Measurements from ENCODE around the gene ZBTB48. TPM values are rescaled to one million over a fixed set of nuclear protein-coding genes. Genes with fewer than 3 reads are reported as not detected.
A peak's percentile ranks its signal among the peaks of the same experiment; 100 is the strongest.

Gene ZBTB48
- polyA plus RNA-seq, 3 donors = 13.2 to 94.2 (median 23.0) TPM

GRCh38 chr1:6612641-6613360 lies 33.0 kb downstream of the ZBTB48 start:
- intact Hi-C loops (cut with micrococcal nuclease) = loop anchor here in 1 of 2 donors (1.0 kb wide), 2 partner anchors 10 to 32 kb away; no protein-coding TSS in a partner anchor
- Histone ChIP-seq H2AFZ (ENCODE audit: insufficient read depth, low read depth, low read length, poor library complexity, severe bottlenecking) (peak overlapping the region; percentile 91), H3K27me3 (ENCODE audit: control insufficient read depth in 2 of 2, insufficient read depth in 2 of 2, low read length in 2 of 2) (peaks cover 5 to 13% of the 10 kb centered on the region in 2 donors), H3K4me3 (replicated peaks in 1 of 3; ENCODE audit: low read depth in 2 of 3, low read length in 3 of 3) (peak overlapping the region; percentile 72 to 90 (median 88)), H3K4me1 (ENCODE audit: control insufficient read depth in 1 of 2, insufficient read depth in 2 of 2, low read length in 2 of 2) (peaks cover 16 to 19% of the 10 kb centered on the region in 2 donors), H3K9me3 (replicated peaks in 1 of 2; ENCODE audit: control insufficient read depth in 1 of 2, insufficient read depth in 1 of 2, low read length in 2 of 2) (no peaks in the 10 kb centered on the region), H3K4me2 (replicated peaks; ENCODE audit: extremely low read depth, low read length, poor library complexity, severe bottlenecking) (peak overlapping the region; percentile 85), H3K79me2 (ENCODE audit: insufficient read depth, low read length) (peaks cover 5% of the 10 kb centered on the region), H4K20me1 (ENCODE audit: insufficient read depth, low read length) (peaks cover 6% of the 10 kb centered on the region), H3K9ac (ENCODE audit: insufficient read depth, low read length, poor library complexity, severe bottlenecking) (peak overlapping the region; percentile 77), H3K27ac (ENCODE audit: low read depth in 1 of 2, low read length in 2 of 2) (peak overlapping the region; percentile 31 to 76), H3K36me3 (replicated peaks in 1 of 2; ENCODE audit: control insufficient read depth in 1 of 2, insufficient read depth in 2 of 2, low read length in 2 of 2) (no peaks in the 10 kb centered on the region)
- no peak for TF ChIP-seq CTCF (IDR thresholded peaks at IDR 0.05)
- Mint-ChIP-seq H3K9me3 (peaks cover 0 to 4% (median 0%) of the 10 kb centered on the region in 7 donors), H3K36me3 (peaks cover 8 to 14% of the 10 kb centered on the region in 2 donors), H3K27me3 (ENCODE audit: low read depth in 3 of 3) (peaks cover 11 to 25% (median 17%) of the 10 kb centered on the region in 3 donors), H3K4me1 (peaks cover 16% of the 10 kb centered on the region), H3K4me3 (peak overlapping the region; percentile 88 to 94), H3K27ac (peak overlapping the region; percentile 72 to 90 (median 80))
- peak in 2 of 3 donors; percentile 10 to 39 for DNase-seq
- WGBS (ENCODE audit: insufficient coverage) = under 1% methylated on average over 61 of the region's 67 CpGs

- peak within 1 kb of the TSS; percentile 31 to 76 for H3K27ac ChIP-seq (ENCODE audit: low read depth in 1 of 2, low read length in 2 of 2)
- peaks cover 11 to 21% (median 17%) of the 10 kb centered on the region in 3 donors for H3K27me3 Mint-ChIP-seq (ENCODE audit: low read depth in 3 of 3)
- no peak for TF ChIP-seq CTCF (IDR thresholded peaks at IDR 0.05)
Measured at GRCh38 chr1:6613361-6614018, 33.7 kb downstream of the ZBTB48 start, which contains the start of gene PHF13. Gene PHF13, plus strand, starts transcription at chr1:6613731. Its CDS starts 336 bp downstream, at chr1:6614067.

More at GRCh38 chr1:6613361-6614018, 33.7 kb downstream of the ZBTB48 start, which contains the start of gene PHF13:
- H3K4me3 Mint-ChIP-seq = peak within 1 kb of the TSS; percentile 88 to 94
- peaks cover 0 to 4% (median 0%) of the 10 kb centered on the region in 7 donors for H3K9me3 Mint-ChIP-seq
- H4K20me1 ChIP-seq (ENCODE audit: insufficient read depth, low read length) = peaks cover 6% of the 10 kb centered on the region
- WGBS (ENCODE audit: insufficient coverage) = 0% methylated on average over 64 of the region's 84 CpGs
- H3K4me2 ChIP-seq (replicated peaks; ENCODE audit: extremely low read depth, low read length, poor library complexity, severe bottlenecking) = peak within 1 kb of the TSS; percentile 85
- DNase-seq = peak; percentile 98
- H3K36me3 ChIP-seq (replicated peaks in 1 of 2; ENCODE audit: control insufficient read depth in 1 of 2, insufficient read depth in 2 of 2, low read length in 2 of 2) = no peaks in the 10 kb centered on the region
- peaks cover 16 to 19% of the 10 kb centered on the region in 2 donors for H3K4me1 ChIP-seq (ENCODE audit: control insufficient read depth in 1 of 2, insufficient read depth in 2 of 2, low read length in 2 of 2)
- H2AFZ ChIP-seq (ENCODE audit: insufficient read depth, low read depth, low read length, poor library complexity, severe bottlenecking) = peak within 1 kb of the TSS; percentile 91
- H3K9ac ChIP-seq (ENCODE audit: insufficient read depth, low read length, poor library complexity, severe bottlenecking) = peak within 1 kb of the TSS; percentile 77
- H3K4me1 Mint-ChIP-seq = peaks cover 16% of the 10 kb centered on the region
- H3K27ac Mint-ChIP-seq = peak within 1 kb of the TSS; percentile 72 to 90 (median 80)
- H3K9me3 ChIP-seq (replicated peaks in 1 of 2; ENCODE audit: control insufficient read depth in 1 of 2, insufficient read depth in 1 of 2, low read length in 2 of 2) = no peaks in the 10 kb centered on the region
- H3K36me3 Mint-ChIP-seq = peaks cover 8 to 18% of the 10 kb centered on the region in 2 donors
- peak within 1 kb of the TSS; percentile 72 to 90 (median 89) for H3K4me3 ChIP-seq (replicated peaks in 1 of 3; ENCODE audit: low read depth in 2 of 3, low read length in 3 of 3)
- H3K27me3 ChIP-seq (ENCODE audit: control insufficient read depth in 2 of 2, insufficient read depth in 2 of 2, low read length in 2 of 2) = peaks cover 5 to 13% of the 10 kb centered on the region in 2 donors
- H3K79me2 ChIP-seq (ENCODE audit: insufficient read depth, low read length) = peaks cover 6% of the 10 kb centered on the region
- intact Hi-C loops (cut with micrococcal nuclease) = loop anchor here in 1 of 2 donors (1.0 kb wide), 2 partner anchors 10 to 33 kb away; no protein-coding TSS in a partner anchor

Data from CD14-positive monocyte (primary cell).